ENCODE data around the gene ZFYVE21. TPM values are rescaled to one million over a fixed set of nuclear protein-coding genes. Genes with fewer than 3 reads are reported as not detected.

The ZFYVE21 gene
- total RNA-seq, 2 donors from 2014 or later, result 97.1 to 159 TPM

DNA sequence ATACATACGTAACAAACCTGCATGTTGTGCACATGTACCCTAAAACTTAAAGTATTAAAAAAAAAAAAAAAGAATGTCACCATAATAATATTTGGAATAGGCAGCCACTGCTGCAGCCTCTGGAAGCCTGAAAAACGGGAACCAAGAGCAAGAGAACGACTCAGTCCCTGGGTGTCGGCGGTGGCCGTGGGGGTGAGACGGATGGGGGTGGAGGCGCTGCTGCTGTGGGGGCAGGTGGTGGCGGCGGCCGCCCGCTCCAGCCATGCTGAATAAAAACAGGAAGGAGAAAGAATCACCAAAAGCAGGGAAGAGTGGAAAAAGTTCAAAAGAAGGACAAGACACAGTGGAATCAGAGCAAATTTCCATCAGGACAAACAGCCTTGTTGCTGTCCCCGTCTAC is 46.9 kb downstream of the ZFYVE21 start:
- Histone ChIP-seq H3K27ac (no peak overlapping the region), H3K9me3 (no peaks in the 10 kb centered on the region), H3K4me3 (no peak overlapping the region), H3K27me3 (replicated peaks; ENCODE audit: insufficient read depth) (no peaks in the 10 kb centered on the region), H3K36me3 (no peaks in the 10 kb centered on the region), H3K4me1 (ENCODE audit: control insufficient read depth in 1 of 2, low read depth in 2 of 2) (no peaks in the 10 kb centered on the region)
- TF ChIP-seq, protein P1, sequence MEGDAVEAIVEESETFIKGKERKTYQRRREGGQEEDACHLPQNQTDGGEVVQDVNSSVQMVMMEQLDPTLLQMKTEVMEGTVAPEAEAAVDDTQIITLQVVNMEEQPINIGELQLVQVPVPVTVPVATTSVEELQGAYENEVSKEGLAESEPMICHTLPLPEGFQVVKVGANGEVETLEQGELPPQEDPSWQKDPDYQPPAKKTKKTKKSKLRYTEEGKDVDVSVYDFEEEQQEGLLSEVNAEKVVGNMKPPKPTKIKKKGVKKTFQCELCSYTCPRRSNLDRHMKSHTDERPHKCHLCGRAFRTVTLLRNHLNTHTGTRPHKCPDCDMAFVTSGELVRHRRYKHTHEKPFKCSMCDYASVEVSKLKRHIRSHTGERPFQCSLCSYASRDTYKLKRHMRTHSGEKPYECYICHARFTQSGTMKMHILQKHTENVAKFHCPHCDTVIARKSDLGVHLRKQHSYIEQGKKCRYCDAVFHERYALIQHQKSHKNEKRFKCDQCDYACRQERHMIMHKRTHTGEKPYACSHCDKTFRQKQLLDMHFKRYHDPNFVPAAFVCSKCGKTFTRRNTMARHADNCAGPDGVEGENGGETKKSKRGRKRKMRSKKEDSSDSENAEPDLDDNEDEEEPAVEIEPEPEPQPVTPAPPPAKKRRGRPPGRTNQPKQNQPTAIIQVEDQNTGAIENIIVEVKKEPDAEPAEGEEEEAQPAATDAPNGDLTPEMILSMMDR (IDR thresholded peaks at IDR 0.05), result no peak
- DNase-seq (ENCODE audit: low spot score) (no peak), ATAC-seq (ENCODE audit: insufficient number of reproducible peaks, low FRiP score, low read depth) (no peak)

DNA sequence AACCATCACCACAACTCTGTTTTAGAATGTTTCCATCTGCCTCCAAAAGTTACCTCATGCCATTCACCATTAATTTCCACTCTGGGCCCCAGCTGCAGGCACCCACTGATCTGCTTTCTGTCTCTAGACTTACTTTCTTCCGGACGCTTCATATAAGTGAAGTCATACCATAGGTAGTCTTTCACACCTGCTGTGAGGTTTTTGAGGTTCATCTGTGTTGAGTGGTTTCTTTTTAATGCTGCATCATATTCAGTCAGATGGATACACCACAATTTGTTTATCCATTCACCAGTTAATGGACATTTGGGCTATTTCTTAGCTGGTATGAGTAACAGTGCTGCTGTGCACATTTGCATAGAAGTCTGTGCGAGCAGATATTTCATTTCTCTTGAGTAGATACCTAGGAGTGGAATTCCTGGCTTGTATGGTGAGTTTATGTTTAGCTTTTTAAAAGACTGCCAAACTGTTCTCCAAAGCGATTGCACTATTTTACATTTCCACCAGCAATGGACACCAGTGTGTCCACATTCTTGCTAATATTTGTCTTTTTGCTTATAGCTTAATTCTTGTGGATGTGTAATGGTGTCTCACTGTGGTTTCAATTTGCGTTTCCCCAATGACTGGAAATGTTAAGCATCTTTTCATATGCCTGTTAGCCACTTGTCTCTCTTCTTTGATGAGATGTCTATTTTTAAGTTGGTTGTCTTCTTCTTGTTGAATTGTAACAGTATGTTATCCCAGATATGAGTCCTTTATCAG is 48.3 kb downstream of the ZFYVE21 start:
- H3K36me3 ChIP-seq, result no peaks in the 10 kb centered on the region
- DNase-seq (ENCODE audit: low spot score) (no peak), ATAC-seq (ENCODE audit: insufficient number of reproducible peaks, low FRiP score, low read depth) (no peak)
- H3K4me3 ChIP-seq, result no peak overlapping the region
- H3K27me3 ChIP-seq (replicated peaks; ENCODE audit: insufficient read depth), result no peaks in the 10 kb centered on the region
- no peaks in the 10 kb centered on the region for H3K9me3 ChIP-seq
- TF ChIP-seq, protein P1 (IDR thresholded peaks at IDR 0.05), result no peak
- no peaks in the 10 kb centered on the region for H3K4me1 ChIP-seq (ENCODE audit: control insufficient read depth in 1 of 2, low read depth in 2 of 2)
- no peak overlapping the region for H3K27ac ChIP-seq

DNA sequence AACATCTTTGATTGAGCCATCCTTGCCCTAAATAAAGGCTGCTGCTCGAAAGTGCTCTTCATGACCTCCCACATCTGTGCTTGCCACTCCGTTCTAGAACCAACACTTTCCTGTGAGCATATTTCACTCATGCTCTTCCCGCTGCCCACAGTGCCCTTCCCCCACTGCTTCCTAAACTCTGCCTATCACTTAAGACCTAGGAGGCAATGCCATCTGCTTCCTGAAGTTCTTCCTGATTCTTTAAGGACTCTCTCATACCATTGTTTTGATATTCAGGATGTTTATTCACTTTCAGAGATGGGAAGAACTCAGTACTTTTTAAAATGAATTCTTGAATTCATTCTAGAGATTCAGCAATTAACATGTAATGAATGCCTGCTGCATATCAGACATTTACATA is 49.9 kb downstream of the ZFYVE21 start:
- no peaks in the 10 kb centered on the region for H3K4me1 ChIP-seq (ENCODE audit: control insufficient read depth in 1 of 2, low read depth in 2 of 2)
- no peak for ATAC-seq (ENCODE audit: insufficient number of reproducible peaks, low FRiP score, low read depth)
- H3K9me3 ChIP-seq, result no peaks in the 10 kb centered on the region
- no peak for DNase-seq (ENCODE audit: low spot score)
- H3K27me3 ChIP-seq (replicated peaks; ENCODE audit: insufficient read depth), result no peaks in the 10 kb centered on the region
- TF ChIP-seq, protein P1 (IDR thresholded peaks at IDR 0.05), result no peak
- H3K36me3 ChIP-seq, result no peaks in the 10 kb centered on the region
- H3K4me3 ChIP-seq, result no peak overlapping the region
- no peak overlapping the region for H3K27ac ChIP-seq

DNA sequence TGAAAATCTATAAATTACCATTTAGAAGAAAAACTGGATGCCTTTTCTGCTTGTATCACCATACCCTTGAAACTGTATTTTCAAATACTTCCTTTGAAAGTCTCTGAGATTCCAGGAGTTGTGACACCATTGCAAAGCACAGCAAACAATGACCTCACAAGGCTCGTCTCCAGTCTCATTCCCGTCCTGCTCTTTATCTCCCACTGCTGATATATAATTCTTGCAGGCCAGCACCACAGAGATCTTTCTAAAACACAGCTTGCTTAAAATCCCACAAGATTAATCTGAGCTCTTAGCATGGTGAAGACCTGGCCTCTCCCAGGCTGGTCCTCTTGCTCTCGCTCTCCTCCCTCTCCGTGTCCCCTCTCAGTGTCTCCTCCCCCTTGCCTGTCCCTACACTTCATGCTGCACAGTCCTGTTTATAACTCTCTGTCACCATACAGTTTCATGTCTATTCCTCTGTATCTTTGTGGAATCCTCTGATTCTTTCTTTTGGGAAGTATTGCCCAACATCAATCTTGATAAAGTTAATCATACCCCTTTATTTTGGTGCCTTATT is 51.8 kb downstream of the ZFYVE21 start:
- no peak for DNase-seq (ENCODE audit: low spot score)
- Histone ChIP-seq H3K9me3 (no peaks in the 10 kb centered on the region), H3K27me3 (replicated peaks; ENCODE audit: insufficient read depth) (no peaks in the 10 kb centered on the region), H3K4me1 (ENCODE audit: control insufficient read depth in 1 of 2, low read depth in 2 of 2) (no peaks in the 10 kb centered on the region), H3K27ac (no peak overlapping the region), H3K4me3 (no peak overlapping the region), H3K36me3 (no peaks in the 10 kb centered on the region)
- no peak for ATAC-seq (ENCODE audit: insufficient number of reproducible peaks, low FRiP score, low read depth)
- TF ChIP-seq, protein P1 (IDR thresholded peaks at IDR 0.05), result no peak

- Histone ChIP-seq H3K4me1 (ENCODE audit: control insufficient read depth in 1 of 2, low read depth in 2 of 2) (no peaks in the 10 kb centered on the region), H3K27me3 (replicated peaks; ENCODE audit: insufficient read depth) (no peaks in the 10 kb centered on the region), H3K9me3 (no peaks in the 10 kb centered on the region), H3K4me3 (no peak overlapping the region), H3K27ac (no peak overlapping the region), H3K36me3 (no peaks in the 10 kb centered on the region)
- no peak for DNase-seq (ENCODE audit: low spot score)
- ATAC-seq (ENCODE audit: insufficient number of reproducible peaks, low FRiP score, low read depth), result no peak
- TF ChIP-seq, protein P1 (IDR thresholded peaks at IDR 0.05), result no peak
Observed at GRCh38 chr14:103770500-103770899, 54.9 kb downstream of the ZFYVE21 start.

Measured in thoracic aorta (tissue), 2 donors.